IPS-11a (cell line): ENCODE results near the gene AGRP.

ENCODE experiments used
- H3K4me3 ChIP-seq: one replicate; pipeline ENCODE4 v1.5.1; 2013; ENCODE audit warnings: low read depth, low read length, control low read depth

The AGRP gene

GRCh38 chr16:67463691-67464090, 19.7 kb downstream of the AGRP start:
- H3K4me3 ChIP-seq: no peak overlapping the region

GRCh38 chr16:67463059-67463458, 20.3 kb downstream of the AGRP start:
- no peak overlapping the region for H3K4me3 ChIP-seq

- no peak overlapping the region for H3K4me3 ChIP-seq
Measured at GRCh38 chr16:67462279-67462655, 21.1 kb downstream of the AGRP start.

- H3K4me3 ChIP-seq: no peak overlapping the region
Measured at GRCh38 chr16:67461600-67462278, 21.6 kb downstream of the AGRP start.

GRCh38 chr16:67460961-67461360, 22.4 kb downstream of the AGRP start:
- H3K4me3 ChIP-seq: no peak overlapping the region

DNA sequence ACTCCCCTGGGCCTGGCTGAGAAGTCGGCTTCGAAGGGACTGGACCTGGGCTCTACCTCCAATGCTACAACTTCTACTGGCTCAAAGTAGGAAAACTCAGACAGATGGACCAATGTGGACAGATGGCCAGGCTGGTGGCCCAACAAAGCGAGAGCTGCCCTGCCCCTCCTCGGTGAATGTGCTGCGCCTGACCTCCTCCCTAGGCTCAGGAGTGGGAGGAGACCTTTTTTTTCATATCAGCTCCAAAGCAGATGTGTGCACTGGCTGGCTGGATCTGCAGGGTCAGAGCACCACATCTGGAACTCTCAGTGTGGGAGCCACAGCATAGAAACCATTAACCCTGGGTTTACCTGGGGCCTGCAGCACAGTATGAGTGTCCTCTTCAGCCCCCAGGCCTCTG, 23.2 kb downstream of the AGRP start:
- H3K4me3 ChIP-seq: no peak overlapping the region

- H3K4me3 ChIP-seq: no peak overlapping the region
Measured at GRCh38 chr16:67459861-67460150, 23.5 kb downstream of the AGRP start.

- H3K4me3 ChIP-seq: no peak overlapping the region
Measured at GRCh38 chr16:67459066-67459860, 24.1 kb downstream of the AGRP start.

DNA sequence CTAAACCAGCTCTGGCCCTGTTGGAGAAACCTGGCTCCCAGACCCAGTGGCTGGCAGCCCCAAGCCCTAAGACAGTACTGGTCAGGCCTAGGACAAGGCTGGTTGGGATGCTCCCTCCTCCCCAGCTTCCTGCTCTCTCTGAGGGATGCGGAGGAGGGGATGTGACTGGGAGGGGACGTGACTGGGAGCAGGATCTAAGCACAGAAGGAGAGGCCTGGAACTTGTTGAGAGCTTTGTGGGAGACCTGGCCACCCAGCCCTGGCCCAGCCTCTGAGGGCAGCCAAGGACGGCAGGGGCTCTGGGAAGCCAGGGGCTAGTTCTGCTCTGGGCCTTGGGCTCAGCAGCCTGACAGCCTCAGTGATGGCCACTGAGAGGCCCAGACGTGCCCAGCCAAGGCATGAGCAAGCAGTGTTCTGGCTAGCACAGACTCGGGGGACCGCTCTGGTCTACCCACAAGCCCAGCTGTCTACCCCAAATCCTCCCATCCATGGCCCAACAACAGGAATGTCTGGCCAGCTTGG, 25.2 kb downstream of the AGRP start:
- no peak overlapping the region for H3K4me3 ChIP-seq

DNA sequence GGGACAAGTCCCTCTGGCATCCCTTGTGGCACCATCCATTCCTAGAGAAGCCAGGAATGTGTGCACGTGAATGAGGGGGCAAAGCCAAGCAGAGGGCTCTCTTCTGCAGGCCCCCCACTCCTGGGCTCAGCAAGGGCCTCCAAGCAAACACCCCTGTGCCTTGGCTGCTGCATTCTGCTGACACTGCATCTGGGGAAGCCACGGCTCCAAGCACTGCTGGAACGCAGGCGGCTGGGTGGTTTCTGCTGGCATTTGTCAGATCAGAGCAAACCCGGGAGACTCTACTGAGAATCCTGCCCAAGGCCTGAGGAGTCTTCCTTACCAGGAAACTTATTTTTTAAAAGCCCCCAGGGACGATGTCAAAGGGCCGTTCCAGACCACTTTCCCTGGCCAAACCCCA, 25.7 kb downstream of the AGRP start:
- H3K4me3 ChIP-seq: no peak overlapping the region

DNA sequence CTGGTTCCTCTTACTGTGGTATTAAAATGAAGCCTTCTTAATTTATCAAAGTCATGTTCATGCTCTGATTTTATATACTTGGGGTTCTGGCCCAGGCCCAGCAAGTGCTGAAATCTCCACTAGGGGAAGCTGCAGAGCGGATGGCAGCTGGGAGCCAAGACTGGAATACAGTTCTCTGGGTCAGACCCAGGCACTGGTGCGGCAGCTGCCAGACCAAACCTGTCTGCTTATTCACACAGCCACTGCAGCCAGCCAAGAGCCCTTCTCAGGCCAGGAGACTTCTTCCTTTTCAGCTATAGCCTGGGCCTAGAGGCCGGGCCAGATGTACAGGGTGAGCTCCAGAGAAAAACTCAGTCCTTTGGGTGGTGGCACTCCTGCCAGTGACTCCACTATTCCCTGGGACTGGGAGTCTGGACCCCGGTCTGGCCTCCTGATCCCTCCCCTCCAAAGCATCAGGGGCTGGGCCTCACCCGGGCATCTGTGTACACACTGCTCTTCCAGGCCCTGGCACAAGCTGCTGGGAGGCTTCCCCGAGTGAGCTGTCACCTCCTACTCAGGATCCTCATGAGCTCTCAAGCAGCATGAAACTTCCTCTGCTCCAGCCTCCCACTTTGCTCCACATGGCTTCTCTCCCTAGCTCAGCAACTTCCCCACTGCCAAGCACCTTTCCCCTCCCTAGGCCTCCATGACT, 26.8 kb downstream of the AGRP start:
- no peak overlapping the region for H3K4me3 ChIP-seq

- H3K4me3 ChIP-seq: no peak overlapping the region
Measured at GRCh38 chr16:67454852-67455251, 28.5 kb downstream of the AGRP start.

- H3K4me3 ChIP-seq: no peak overlapping the region
Measured at GRCh38 chr16:67454104-67454503, 29.2 kb downstream of the AGRP start.

DNA sequence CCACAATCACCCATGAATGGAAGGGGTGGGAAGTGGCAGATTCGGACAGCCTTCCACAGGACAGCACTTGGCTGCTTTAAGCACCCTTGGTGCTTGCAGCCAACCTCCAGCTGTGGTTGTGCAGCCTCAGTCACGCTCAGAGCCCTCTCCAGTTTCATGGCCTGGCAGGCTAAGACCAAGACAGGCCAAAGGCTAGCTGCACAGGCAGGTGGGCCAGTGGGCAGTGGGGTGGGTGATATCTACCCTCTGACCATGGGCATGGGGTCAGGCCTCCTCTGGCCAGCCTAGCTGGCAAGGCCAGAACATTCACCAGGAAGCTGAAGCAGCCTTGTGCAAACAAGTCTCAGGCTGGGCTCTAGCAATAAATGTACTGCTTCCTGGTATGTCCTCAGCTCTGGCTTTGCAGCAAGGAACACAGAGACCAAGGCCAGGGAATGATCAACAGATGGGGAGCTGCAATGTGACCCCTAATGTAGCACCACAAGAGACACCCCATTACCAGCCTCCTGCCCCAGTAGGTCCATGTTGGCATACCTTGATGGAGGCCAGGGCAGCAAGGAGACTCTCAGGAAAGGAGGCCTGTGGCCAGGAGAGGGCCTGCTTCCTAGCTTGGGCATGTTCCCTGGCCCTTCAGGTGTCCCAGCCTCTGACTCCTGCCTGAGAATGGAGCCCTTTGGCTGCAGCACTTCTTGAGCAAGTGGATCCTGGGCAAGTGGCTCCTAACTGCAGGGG, 31.5 kb downstream of the AGRP start:
- no peak overlapping the region for H3K4me3 ChIP-seq

DNA sequence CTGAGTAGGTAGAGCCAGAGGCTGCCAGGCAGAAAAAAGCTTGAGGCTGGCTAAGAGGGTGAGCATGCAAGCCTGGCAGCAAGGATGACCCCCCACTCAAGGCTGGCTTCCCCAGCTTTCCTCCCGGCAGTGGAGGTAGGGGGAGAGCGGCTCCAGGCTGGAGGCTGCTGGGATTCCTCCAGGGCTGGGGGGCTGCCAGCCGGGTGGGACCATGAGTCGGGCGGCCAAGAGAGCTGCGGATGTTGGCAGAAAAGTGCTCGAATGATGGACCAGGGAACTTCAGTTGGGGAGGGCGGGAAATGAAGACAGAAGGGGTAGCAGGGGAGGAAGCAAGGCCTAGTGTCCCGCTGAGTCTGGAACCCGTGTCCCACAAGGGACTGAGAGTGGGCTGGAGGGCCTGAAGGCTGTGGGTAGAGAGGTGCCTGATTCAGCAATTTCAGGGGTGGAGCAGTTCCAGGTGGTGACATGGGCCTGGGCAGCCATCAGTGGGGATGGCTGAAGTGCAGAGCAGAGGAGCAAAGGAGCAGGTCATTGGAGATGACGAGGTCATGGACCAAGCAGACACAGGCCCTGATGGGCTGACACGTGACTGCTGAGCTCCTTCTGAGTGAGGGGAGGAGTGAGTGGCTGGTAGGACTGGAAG, 32.2 kb downstream of the AGRP start:
- no peak overlapping the region for H3K4me3 ChIP-seq

DNA sequence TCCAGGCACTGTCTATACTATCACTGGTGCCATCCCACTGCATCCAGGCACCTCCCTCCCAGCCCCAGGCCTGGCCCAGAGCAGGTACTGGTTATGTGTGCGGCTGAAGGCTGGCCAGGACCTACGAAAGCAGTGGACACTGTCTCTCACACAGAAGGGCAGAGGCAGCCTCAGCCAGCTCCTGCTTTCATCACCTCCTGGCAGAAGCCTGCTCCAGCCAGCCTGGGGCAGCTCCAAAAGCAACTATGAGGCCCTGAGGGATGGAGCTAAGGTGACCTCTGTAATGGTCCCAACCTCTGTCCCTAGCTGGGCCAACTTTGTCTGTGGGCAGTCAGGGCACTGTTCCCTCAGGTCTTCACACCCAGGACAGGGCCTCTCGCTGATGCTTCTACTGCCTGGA, 33.6 kb downstream of the AGRP start:
- H3K4me3 ChIP-seq: no peak overlapping the region

GRCh38 chr16:67449336-67449735, 34.0 kb downstream of the AGRP start:
- H3K4me3 ChIP-seq: no peak overlapping the region

DNA sequence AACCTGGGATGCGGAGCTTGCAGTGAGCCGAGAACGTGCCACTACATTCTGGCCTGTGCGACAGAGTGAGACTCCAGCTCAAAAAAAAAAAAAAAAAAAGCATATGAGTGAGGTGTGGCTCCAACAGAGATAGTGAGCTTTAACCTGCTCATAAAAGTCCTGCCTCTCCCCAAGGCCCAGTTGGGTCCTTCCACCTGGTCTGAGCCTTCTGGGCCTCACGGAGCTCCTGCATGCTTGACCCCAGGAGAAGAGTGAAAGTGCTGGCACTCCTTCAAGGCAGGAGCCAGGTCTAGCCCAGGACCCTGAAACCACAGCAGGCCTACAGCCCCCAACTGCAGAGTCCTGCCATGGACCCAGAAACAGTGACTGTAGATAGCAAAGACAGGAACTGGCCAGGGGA, 34.8 kb downstream of the AGRP start:
- no peak overlapping the region for H3K4me3 ChIP-seq

GRCh38 chr16:67447508-67448076, 35.8 kb downstream of the AGRP start:
- H3K4me3 ChIP-seq: no peak overlapping the region

GRCh38 chr16:67446968-67447507, 36.3 kb downstream of the AGRP start:
- no peak overlapping the region for H3K4me3 ChIP-seq
